HG03097 (cell line): ENCODE results near the gene SEZ6L2.
A peak's percentile ranks its signal among the peaks of the same experiment; 100 is the strongest.
"Not testable (repeated sequence)": the region's sequence is repeated elsewhere in the genome, so short reads cannot be mapped to it uniquely, and the experiment has no call there.

Source experiments
- ATAC-seq: cut with Tn5 transposase; IDR thresholded peaks from one replicate; pipeline ENCODE4 v1.9.1; 2021; ENCODE audit not compliant: unreplicated experiment, low FRiP score

The SEZ6L2 gene

DNA sequence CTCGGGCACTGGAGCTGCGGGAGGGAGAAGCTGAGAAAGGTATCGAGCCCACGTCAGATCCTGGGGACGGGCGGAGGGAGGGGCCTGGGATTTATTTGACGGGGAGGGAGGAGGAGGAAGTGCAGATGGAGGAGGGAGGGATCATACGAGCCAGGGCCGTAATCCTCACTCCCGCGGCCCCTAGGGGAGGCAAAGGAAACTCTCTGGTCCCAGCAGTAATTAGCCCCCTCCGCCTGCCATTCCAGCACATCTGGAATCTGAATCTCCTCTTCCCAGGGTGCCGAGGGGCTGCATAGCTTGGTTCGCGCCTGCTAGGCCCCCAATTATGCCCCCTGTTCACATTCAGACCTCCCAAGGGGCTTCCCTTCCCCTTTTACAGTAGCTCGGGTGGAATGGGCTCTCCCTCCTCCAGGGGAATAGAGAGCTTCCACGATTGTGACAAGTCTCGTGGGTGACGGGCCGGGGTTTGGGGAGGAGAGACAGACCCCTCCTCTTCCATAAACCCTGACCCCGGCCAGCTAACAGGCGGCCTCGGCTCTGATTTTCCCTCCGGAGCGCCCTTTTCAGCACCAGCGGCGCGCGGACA is at the start of gene SEZ6L2:
SEZ6L2 (minus strand) TSS at position 35 of the 586 bp plus-strand sequence. CDS start 531 bp downstream, outside the sequence.
- ATAC-seq = peak; percentile 48

DNA sequence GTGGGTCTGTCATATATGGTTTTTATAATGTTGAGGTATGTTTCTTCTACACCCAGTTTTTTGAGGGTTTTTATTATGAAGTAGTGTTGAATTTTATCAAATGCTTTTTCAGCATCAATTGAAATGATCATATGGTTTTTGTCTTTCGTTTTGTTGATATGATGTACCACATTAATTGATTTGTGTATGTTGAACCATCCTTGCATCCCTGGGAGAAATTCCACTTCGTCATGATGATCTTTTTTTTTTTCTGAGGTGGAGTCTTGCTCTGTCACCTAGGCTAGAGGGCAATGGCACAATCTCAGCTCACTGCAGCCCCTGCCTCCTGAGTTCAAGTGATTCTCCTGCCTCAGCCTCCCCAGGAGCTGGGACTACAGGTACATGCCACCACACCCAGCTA is 48.5 kb upstream of the SEZ6L2 start:
- no peak for ATAC-seq

DNA sequence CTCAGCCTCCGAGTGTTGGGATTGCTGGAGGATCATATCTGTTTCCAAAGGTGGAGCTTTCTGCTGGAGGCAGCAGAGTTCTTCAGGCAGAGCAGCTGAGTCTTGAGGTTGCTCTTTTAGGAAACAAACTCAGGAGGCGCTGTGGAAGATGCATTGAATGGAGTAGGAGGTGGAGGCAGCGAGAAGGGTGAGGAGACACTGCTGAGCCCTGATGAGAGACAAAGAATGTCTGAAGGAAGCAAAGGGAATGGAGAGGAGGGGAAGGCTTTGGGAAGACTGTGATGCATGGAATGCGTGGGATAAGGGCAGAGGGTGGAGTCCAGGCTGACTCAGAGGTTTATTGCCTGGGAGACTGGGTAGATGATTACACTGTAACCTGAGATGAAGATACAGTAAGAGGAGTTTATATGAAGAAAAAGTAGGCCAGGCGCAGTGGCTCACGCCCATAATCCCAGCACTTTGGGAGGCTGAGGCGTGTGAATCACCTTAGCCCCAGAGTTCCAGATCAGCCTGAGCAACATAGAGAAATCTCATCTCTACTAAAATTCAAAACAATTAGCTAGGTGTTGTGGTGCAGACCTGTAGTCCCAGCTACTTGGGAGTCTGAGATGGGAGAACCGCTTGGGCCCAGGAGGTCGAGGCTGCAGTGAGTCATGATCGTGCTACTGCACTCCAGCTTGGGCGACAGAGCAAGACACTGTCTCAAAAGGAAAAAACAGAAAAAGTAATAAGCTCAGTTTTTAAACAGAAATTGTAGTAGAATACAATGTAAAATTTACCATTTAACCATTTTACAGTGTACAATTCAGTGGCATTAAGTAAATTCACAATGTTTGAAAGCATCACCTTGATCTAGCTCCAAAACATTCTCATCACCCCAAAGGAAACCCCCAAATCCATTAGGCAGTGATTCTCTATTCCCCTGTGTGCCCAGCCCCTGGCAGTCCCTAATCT is 44.8 kb upstream of the SEZ6L2 start:
- ATAC-seq = no peak

DNA sequence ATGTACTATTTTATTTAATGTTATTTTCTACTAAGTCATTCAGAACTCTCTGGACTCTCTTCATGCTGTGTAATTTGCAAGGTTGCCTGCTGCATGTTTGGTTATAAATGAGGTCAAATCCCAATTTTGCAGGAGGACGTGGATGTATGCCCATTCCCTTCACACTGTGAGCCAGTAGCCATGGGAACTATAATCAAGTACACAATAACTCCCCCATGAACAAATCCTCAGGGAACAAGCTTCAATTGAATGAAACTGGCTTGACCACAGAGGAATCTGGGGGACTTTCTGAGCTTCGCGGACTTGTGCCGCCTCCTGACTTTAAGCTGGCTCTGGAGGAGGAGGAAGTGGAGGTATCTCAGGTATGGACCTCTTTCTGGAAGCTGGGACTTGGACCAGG is 41.3 kb upstream of the SEZ6L2 start:
- no peak for ATAC-seq

DNA sequence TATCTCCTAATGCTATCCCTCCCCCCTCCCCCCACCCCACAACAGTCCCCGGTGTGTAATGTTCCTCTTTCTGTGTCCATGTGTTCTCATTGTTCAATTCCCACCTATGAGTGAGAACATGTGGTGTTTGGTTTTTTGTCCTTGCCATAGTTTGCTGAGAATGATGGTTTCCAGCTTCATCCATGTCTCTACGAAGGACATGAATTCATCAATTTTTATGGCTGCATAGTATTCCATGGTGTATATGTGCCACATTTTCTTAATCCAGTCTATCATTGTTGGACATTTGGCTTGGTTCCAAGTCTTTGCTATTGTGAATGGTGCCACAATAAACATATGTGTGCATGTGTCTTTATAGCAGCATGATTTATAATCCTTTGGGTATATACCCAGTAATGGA is 32.4 kb upstream of the SEZ6L2 start:
- ATAC-seq = not testable (repeated sequence)

DNA sequence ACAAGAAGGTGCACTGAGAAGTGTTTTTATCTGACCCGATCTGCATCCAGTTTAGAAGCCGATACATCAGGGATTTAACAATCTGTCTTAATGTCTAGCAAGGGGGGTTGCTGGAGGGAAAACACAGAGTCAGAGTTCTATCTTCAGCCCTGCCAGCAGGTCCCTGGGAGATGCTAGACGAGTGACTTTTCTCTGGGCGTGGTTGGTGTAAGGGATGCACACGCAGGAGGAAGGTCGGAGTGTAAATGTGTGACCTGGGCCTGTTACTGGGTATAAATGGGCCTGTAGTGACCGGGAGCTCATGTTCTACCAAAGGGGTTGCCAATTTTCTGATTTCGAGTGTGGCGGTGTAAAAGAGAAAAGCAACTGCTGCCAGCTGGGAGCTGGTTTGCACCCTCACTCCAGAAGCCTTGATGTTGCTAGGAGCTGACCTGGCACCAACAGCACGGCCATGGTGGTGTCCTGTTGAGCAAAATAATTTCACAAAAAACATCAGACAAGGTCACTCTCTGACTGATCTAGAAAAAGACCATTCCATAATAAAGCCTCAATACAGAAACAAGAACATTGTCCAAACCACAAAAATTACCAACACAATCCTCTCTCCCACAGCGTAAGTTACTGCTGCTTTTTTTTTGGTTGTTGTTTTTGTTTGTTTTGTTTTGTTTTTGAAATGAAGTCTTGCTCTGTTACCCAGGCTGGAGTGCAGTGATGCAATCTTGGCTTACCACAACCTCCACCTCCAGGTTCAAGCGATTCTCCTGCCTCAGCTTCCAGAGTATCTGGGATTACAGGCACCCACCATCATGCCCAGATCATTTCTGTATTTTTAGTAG is 27.9 kb upstream of the SEZ6L2 start:
- no peak for ATAC-seq

DNA sequence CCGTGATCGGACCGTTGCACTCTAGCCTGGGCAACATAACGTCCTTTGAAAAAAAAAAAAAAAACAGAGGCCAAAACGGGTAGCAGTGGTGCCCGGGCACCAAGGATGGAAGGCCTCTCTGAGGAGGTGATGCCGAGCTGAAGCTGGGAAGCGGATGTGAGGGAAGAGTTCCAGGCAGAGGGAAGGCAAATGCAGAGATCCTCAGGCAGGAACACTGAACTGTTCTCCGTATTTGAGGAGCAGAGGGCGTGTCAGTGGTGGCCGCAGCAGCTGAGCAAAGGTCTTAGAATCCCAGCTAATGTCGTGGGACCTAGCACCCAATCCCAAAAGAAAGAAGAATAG is 27.3 kb upstream of the SEZ6L2 start:
- ATAC-seq = peak; percentile 26

DNA sequence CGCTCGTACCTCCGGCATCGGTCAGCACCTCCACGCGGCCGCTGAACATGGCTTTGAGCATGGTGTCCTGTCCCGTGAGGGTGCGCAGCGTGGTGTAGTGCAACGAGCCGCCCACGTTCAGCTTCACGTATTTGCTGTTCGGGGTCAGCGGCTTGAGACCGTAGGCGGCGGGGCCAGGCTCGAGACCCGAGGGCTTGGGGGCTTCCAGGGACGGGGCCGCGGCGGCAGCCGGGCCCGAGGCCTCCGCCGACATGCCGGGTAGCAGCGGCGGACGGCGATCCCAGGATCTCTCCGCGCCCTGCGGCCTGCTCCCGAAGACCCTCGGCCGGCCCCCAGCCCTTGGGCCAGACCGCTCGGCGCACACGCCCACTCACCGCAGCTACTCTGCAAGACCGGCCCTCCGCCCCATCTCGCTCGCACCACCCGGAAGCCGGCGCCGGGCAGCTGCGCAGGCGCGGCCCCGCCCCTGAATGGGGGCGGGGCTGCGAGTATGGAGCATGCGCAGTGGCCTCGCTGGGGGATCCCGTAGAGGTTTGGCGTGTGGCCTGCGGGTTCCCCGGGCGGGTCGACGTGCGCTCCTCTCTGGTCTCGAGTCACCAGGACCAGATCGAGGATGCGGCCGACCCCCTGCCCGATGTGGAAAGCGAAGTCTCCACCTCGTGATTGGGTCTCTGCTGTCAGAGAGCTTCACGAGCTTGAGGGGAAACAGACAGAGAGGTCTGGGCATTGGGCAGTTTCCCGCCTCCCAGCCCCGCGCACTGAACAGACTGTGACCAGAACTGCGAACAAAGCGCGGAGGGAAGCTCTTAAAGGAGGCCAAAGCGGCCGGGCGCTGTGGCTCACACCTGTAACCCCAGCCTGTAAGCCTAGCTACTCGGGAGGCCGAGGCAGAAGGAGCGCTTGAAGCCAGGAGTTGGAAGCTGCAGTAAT is 26.7 kb upstream of the SEZ6L2 start, which contains the start of gene KCTD13:
KCTD13 (minus strand) TSS at position 446 of the 930 bp plus-strand sequence; CDS start at position 253, 193 bp downstream.
- ATAC-seq = peak; percentile 85

DNA sequence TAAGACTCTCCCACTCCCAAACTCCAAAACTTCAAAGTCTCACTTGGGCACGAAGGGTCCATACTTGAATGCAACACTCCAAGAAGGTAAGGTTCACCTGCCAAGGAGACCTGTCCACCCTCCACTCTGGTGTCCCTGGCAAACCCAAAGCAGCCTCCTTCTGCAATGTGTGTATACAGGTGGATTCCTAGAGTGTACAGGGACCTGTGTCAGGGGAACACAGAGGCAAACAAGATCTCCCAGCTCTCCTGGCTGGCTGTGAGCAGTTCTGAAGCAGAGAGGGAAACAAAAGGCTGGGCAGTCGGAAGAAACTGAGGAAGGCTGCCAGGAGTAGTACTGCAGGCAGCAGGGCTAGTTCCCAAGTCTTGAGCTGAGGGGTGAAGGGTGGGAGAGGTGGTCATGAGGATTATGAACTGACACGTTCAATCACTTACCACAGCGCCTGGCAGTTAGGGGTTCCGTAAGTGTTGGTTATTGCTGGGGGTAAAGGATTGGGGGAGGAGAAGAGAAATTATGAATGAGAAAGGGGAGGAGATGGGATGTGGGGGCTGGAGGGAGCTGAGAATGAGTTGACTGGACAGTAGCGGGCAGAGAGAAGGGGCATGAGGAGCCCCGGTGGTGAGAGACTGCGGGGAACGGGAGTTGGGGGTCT is 25.9 kb upstream of the SEZ6L2 start:
- ATAC-seq = no peak

DNA sequence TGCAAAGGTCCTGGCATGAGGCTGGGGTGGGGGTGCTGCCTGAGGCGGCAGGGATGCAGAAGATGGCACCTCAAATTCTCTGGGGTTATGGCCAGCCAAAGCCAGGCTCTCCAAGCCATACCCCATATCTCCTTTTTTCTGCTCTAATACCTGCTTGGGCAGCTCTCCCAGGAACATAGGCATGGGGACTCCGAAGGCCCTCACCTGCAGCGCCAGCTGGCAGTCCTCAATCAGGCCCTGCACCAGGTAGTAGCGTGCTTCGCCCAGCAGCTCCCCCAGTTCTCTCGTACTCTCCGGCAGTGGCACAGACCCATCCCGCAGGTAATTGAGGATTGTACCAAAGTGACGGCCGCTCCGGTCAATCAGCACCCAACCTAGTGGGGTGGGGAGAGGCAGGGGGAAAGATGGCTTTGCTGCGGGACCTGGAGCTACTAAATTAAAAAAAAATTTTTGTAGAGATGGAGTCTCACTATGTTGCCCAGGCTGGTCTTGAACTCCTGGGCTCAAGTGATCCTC is 23.7 kb upstream of the SEZ6L2 start:
- no peak for ATAC-seq

DNA sequence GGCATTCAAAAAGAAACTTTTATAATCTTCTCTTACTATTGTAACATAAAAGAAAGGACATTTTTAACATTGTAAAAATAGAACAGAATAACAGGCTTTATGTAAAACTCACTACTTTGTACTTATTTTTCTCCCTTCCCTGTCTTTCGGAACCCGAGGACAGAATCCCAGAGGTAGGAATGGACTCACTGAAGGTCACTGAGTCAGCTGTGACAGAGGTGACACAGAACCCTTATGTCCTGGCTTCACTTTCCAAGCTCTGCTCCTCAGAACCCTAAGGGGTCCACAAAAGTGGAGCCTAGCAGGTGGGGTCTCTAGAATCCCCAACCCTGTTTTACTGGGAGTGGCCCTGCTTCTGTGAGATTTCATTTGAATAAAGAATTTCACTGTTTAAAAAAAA is 23.0 kb upstream of the SEZ6L2 start:
- no peak for ATAC-seq

DNA sequence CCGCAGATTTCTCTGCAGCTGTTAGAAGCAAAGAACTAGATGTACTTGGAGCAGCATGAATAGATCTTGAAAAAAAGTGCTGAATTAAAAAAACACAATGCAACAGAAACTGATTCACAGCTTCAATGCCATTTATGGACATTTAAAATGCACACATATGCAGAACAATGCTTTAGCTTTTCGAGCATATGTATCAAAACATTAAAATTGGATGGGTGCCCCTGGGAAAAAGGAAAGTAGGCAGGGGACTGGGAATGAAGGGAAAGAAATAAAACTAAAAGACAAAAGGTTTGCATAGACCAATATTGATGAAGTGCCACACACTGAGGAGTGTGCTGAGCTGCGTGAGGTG is 21.7 kb upstream of the SEZ6L2 start:
- ATAC-seq = no peak

DNA sequence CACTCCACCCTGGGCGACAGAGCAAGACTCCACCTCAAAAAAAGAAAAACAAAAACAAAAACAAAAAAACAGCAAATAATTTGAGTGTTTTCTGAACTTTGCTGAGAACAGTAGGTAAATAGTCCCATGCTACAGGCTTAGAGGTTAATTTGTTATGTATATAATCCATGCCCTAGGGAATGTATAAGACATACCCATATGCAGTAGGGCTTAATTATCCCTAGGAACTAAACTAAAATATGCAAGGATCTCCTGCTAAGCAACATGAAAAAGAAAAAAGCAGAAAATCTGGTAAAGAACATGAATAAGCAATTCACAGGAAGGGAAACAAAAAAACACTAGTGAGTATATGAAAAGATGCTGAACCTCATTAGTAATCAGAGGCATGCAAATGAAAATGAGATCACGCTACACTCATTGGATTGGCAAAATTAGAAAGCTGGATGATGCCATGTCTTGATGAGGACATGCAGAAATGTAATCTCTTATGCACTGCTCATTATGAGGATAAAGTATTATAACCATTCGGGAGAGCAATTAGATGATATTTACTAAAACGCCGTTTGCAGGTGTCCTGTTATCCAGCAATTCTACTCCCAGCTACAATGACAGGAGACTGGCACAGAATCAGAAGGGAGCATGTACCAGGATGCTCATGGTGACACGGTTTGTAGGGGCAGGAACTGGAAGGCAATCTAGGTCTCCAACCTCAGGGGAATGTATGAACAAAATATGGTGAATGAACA is 21.1 kb upstream of the SEZ6L2 start:
- ATAC-seq = no peak

DNA sequence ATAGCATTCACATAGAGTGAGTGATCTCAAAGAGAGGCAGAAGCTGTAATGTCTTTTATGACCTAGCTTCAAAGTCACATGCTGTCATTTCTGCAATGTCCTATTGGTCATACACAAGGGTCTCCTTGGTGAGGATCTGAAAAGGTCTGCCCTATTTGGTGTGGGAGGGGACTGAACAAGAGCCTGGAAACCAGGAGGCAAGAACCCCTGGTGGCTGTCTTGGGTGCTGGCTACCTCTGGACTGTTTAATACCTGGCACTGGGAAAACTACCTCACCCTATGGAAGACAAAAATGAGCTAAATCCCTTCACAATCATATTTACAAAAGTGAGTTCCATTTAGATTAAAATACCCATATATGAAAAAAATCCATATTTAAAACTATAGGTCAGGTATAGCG is 17.6 kb upstream of the SEZ6L2 start:
- no peak for ATAC-seq

DNA sequence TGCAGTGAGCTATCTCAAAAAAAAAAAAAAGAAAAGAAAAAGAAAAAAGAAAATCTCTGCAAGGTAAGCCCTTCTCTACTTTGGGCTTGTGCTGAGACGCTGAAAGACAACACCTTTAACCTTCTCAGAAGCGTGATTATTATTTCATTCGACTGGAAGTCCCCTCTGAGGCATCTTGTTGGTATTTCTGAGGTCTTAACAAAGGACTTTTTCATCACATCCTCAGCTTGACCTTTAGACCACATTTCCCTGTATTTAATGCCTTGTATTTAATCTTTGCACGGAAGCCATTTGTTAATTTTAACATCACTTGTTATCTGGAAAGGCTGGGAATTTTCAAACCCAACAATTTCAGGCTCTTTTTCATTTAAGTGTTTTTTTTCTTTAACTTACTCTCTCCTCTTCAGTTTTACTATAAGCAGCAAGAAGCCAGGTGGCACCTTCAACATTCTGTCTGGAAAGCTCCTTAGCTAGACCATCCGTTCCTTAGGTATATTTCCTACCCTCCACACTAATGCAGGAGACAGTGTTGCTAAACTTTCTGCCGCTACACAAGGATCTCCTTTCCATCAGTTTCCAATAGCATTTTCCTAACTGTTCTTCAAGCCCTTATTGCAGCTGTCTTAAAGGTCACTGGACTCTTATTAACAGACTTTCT is 16.4 kb upstream of the SEZ6L2 start:
- no peak for ATAC-seq

DNA sequence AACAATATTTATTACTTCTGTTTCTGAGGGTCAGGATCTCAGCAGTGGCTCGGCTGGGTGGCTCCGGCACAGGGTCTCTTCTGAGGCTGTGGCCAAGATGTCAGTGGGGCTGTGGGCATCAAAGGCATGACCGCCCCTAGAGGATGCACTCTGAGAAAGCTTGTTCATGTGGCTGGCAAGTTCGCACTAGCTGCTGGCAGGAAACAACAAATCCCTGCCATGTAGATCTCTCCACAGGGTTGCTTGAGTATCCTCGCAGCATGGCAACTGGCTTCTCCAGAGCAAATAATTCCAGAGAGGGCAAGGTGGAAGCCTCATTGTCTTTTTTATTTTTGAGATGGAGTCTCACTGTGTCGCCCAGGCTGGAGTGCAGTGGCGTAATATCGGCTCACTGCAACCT is 14.2 kb upstream of the SEZ6L2 start:
- ATAC-seq = no peak

DNA sequence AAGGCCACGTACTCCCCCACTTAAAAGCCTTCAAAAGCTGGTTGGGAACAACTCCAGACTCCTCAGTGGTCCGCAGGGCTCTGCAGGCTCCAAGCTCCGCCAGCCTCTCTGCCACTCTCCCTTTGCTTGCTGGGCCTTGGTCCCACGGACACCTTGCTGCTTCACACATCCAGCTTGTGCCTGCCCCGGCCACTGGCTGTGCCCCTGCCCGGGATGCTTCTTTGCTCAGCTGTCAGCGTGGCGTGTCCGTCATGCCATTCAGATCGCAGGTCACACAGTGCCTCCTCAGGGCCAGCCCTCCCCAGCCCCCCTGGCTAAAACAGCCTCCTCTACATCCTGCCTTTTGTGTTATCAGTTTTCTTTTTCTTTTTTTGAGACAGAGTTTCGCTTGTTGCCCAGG is 12.7 kb upstream of the SEZ6L2 start:
- ATAC-seq = no peak

DNA sequence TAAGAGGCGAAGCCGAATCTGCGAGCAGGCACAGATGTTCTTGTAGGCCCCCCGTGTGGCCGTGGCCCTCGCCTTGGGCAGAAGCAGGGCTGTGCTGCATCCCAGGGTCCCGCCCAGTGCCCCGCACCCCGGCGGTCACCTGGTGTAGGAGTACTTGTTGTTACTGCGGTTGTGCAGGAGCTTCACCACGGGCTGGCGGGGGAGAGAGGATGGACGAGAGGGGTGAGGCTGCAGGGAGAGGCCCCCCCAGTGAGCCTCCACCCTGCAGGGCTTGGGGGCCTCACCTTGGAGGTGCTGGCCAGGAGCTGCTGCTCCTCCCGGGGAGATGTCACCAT is 12.3 kb upstream of the SEZ6L2 start:
- ATAC-seq = no peak
